ENCODE data around the gene IQSEC2.

Gene IQSEC2

DNA sequence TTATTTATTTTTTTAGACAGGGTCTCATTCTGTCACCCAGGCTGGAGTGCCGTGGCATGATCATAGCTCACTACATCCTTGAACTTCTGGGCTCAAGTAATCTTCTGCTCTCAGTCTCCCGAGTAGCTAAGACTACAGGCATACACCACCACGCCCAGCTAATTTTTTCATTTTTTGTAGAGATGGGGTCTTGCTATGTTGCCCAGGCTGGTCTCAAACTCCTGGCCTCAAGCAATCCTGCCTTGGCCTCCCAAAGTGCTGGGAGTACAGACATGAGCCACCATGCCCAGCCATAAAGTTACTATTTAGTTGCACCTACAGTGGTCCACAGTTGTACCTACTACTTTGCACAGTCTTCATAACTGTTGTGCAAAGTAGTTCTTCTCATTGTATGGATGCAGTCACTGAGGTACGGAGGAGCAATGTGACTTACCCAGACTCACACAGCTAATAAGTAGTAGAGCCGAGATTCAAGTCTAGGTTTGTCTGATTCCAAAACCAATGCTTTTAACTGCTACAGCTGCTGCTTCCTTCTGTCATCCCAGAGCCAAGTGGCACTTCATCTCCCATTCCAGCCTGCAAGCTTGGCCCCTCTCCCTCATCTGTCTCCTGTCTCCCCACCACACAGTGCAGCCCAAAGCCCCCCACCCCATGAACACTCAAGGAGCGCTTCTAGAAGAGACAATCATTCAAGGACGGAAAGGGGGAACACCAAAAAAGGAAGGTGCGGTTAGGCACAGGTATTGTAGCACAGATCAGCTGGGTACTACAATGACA is 24.0 kb upstream of the IQSEC2 start:
- no peaks in the 10 kb centered on the region for H3K36me3 ChIP-seq (ENCODE audit: control insufficient read depth, insufficient read depth, low read length)
- no peaks in the 10 kb centered on the region for H3K27me3 ChIP-seq (ENCODE audit: control insufficient read depth, insufficient read depth, low read length, poor library complexity, severe bottlenecking)
- no peak overlapping the region for H3K4me3 ChIP-seq (ENCODE audit: insufficient read depth, low read depth, low read length)
- no peak overlapping the region for H3K27ac ChIP-seq (ENCODE audit: insufficient read depth, low read depth, low read length, poor library complexity, severe bottlenecking)
- H3K4me1 ChIP-seq (ENCODE audit: control insufficient read depth, insufficient read depth, low read length) = peaks cover 3% of the 10 kb centered on the region
- no peaks in the 10 kb centered on the region for H3K9me3 ChIP-seq (ENCODE audit: control insufficient read depth, low read length)
- 96 to 97% methylated on average over 7 to 8 of the region's 8 CpGs for WGBS, 2 experiments

- WGBS, 2 experiments = 91 to 95% methylated on average over 5 of the region's 5 CpGs
These were observed 21.8 kb upstream of the IQSEC2 start for GRCh38 chrX:53303195-53303594.

GRCh38 chrX:53300157-53300556 is 18.8 kb upstream of the IQSEC2 start:
- no peaks in the 10 kb centered on the region for H3K4me1 ChIP-seq (ENCODE audit: control insufficient read depth, insufficient read depth, low read length)
- no peak overlapping the region for H3K4me3 ChIP-seq (ENCODE audit: insufficient read depth, low read depth, low read length)
- H3K9me3 ChIP-seq (ENCODE audit: control insufficient read depth, low read length) = no peaks in the 10 kb centered on the region
- no peaks in the 10 kb centered on the region for H3K36me3 ChIP-seq (ENCODE audit: control insufficient read depth, insufficient read depth, low read length)
- no peak overlapping the region for H3K27ac ChIP-seq (ENCODE audit: insufficient read depth, low read depth, low read length, poor library complexity, severe bottlenecking)
- H3K27me3 ChIP-seq (ENCODE audit: control insufficient read depth, insufficient read depth, low read length, poor library complexity, severe bottlenecking) = no peaks in the 10 kb centered on the region
- 92 to 97% methylated on average over 3 of the region's 3 CpGs for WGBS, 2 experiments

More at GRCh38 chrX:53303195-53303594, 21.8 kb upstream of the IQSEC2 start:
- H3K4me1 ChIP-seq (ENCODE audit: control insufficient read depth, insufficient read depth, low read length) = peaks cover 3% of the 10 kb centered on the region
- H3K9me3 ChIP-seq (ENCODE audit: control insufficient read depth, low read length) = no peaks in the 10 kb centered on the region
- no peaks in the 10 kb centered on the region for H3K27me3 ChIP-seq (ENCODE audit: control insufficient read depth, insufficient read depth, low read length, poor library complexity, severe bottlenecking)
- no peak overlapping the region for H3K4me3 ChIP-seq (ENCODE audit: insufficient read depth, low read depth, low read length)
- no peaks in the 10 kb centered on the region for H3K36me3 ChIP-seq (ENCODE audit: control insufficient read depth, insufficient read depth, low read length)
- no peak overlapping the region for H3K27ac ChIP-seq (ENCODE audit: insufficient read depth, low read depth, low read length, poor library complexity, severe bottlenecking)

GRCh38 chrX:53294024-53294648 is 12.8 kb upstream of the IQSEC2 start:
- Histone ChIP-seq H3K27me3 (ENCODE audit: control insufficient read depth, insufficient read depth, low read length, poor library complexity, severe bottlenecking) (no peaks in the 10 kb centered on the region), H3K36me3 (ENCODE audit: control insufficient read depth, insufficient read depth, low read length) (no peaks in the 10 kb centered on the region), H3K4me3 (ENCODE audit: insufficient read depth, low read depth, low read length) (no peak overlapping the region), H3K4me1 (ENCODE audit: control insufficient read depth, insufficient read depth, low read length) (peaks cover under 1% of the 10 kb centered on the region), H3K27ac (ENCODE audit: insufficient read depth, low read depth, low read length, poor library complexity, severe bottlenecking) (no peak overlapping the region), H3K9me3 (ENCODE audit: control insufficient read depth, low read length) (no peaks in the 10 kb centered on the region)
- 93 to 95% methylated on average over 7 to 8 of the region's 8 CpGs for WGBS, 2 experiments

GRCh38 chrX:53291596-53291995 is 10.2 kb upstream of the IQSEC2 start:
- H3K27me3 ChIP-seq (ENCODE audit: control insufficient read depth, insufficient read depth, low read length, poor library complexity, severe bottlenecking) = no peaks in the 10 kb centered on the region
- no peak overlapping the region for H3K4me3 ChIP-seq (ENCODE audit: insufficient read depth, low read depth, low read length)
- no peaks in the 10 kb centered on the region for H3K9me3 ChIP-seq (ENCODE audit: control insufficient read depth, low read length)
- no peak overlapping the region for H3K27ac ChIP-seq (ENCODE audit: insufficient read depth, low read depth, low read length, poor library complexity, severe bottlenecking)
- no peaks in the 10 kb centered on the region for H3K36me3 ChIP-seq (ENCODE audit: control insufficient read depth, insufficient read depth, low read length)
- WGBS, 2 experiments = 84 to 88% methylated on average over 3 of the region's 3 CpGs
- peaks cover 19% of the 10 kb centered on the region for H3K4me1 ChIP-seq (ENCODE audit: control insufficient read depth, insufficient read depth, low read length)

- no peak overlapping the region for H3K4me3 ChIP-seq (ENCODE audit: insufficient read depth, low read depth, low read length)
- H3K4me1 ChIP-seq (ENCODE audit: control insufficient read depth, insufficient read depth, low read length) = peaks cover 19% of the 10 kb centered on the region
- no peaks in the 10 kb centered on the region for H3K9me3 ChIP-seq (ENCODE audit: control insufficient read depth, low read length)
- no peaks in the 10 kb centered on the region for H3K36me3 ChIP-seq (ENCODE audit: control insufficient read depth, insufficient read depth, low read length)
- H3K27me3 ChIP-seq (ENCODE audit: control insufficient read depth, insufficient read depth, low read length, poor library complexity, severe bottlenecking) = no peaks in the 10 kb centered on the region
- WGBS, 2 experiments = 93% methylated on average over 7 of the region's 7 CpGs
- no peak overlapping the region for H3K27ac ChIP-seq (ENCODE audit: insufficient read depth, low read depth, low read length, poor library complexity, severe bottlenecking)
These were observed 9.2 kb upstream of the IQSEC2 start for GRCh38 chrX:53290441-53291041.

GRCh38 chrX:53288189-53288588 is 6.8 kb upstream of the IQSEC2 start:
- H3K4me1 ChIP-seq (ENCODE audit: control insufficient read depth, insufficient read depth, low read length) = peaks cover 19% of the 10 kb centered on the region
- no peaks in the 10 kb centered on the region for H3K27me3 ChIP-seq (ENCODE audit: control insufficient read depth, insufficient read depth, low read length, poor library complexity, severe bottlenecking)
- no peak overlapping the region for H3K4me3 ChIP-seq (ENCODE audit: insufficient read depth, low read depth, low read length)
- no peaks in the 10 kb centered on the region for H3K36me3 ChIP-seq (ENCODE audit: control insufficient read depth, insufficient read depth, low read length)
- WGBS, 2 experiments = 7 to 12% methylated on average over 7 to 8 of the region's 8 CpGs
- no peaks in the 10 kb centered on the region for H3K9me3 ChIP-seq (ENCODE audit: control insufficient read depth, low read length)
- no peak overlapping the region for H3K27ac ChIP-seq (ENCODE audit: insufficient read depth, low read depth, low read length, poor library complexity, severe bottlenecking)

GRCh38 chrX:53287493-53288138 is 6.2 kb upstream of the IQSEC2 start:
- peaks cover 19% of the 10 kb centered on the region for H3K4me1 ChIP-seq (ENCODE audit: control insufficient read depth, insufficient read depth, low read length)
- H3K4me3 ChIP-seq (ENCODE audit: insufficient read depth, low read depth, low read length) = no peak overlapping the region
- WGBS, 2 experiments = 77 to 78% methylated on average over 11 of the region's 11 CpGs
- H3K36me3 ChIP-seq (ENCODE audit: control insufficient read depth, insufficient read depth, low read length) = no peaks in the 10 kb centered on the region
- no peaks in the 10 kb centered on the region for H3K9me3 ChIP-seq (ENCODE audit: control insufficient read depth, low read length)
- no peaks in the 10 kb centered on the region for H3K27me3 ChIP-seq (ENCODE audit: control insufficient read depth, insufficient read depth, low read length, poor library complexity, severe bottlenecking)
- no peak overlapping the region for H3K27ac ChIP-seq (ENCODE audit: insufficient read depth, low read depth, low read length, poor library complexity, severe bottlenecking)

GRCh38 chrX:53286171-53286570 is 4.8 kb upstream of the IQSEC2 start:
- Histone ChIP-seq H3K27ac (ENCODE audit: insufficient read depth, low read depth, low read length, poor library complexity, severe bottlenecking) (no peak overlapping the region), H3K4me1 (ENCODE audit: control insufficient read depth, insufficient read depth, low read length) (peaks cover 24% of the 10 kb centered on the region), H3K4me3 (ENCODE audit: insufficient read depth, low read depth, low read length) (no peak overlapping the region), H3K9me3 (ENCODE audit: control insufficient read depth, low read length) (no peaks in the 10 kb centered on the region), H3K36me3 (ENCODE audit: control insufficient read depth, insufficient read depth, low read length) (no peaks in the 10 kb centered on the region), H3K27me3 (ENCODE audit: control insufficient read depth, insufficient read depth, low read length, poor library complexity, severe bottlenecking) (no peaks in the 10 kb centered on the region)
- WGBS, 2 experiments = 78 to 89% methylated on average over 3 of the region's 3 CpGs

GRCh38 chrX:53285591-53285990 is 4.2 kb upstream of the IQSEC2 start:
- peaks cover 30% of the 10 kb centered on the region for H3K4me1 ChIP-seq (ENCODE audit: control insufficient read depth, insufficient read depth, low read length)
- WGBS, 2 experiments = 94 to 100% methylated on average over 3 of the region's 3 CpGs
- no peak overlapping the region for H3K4me3 ChIP-seq (ENCODE audit: insufficient read depth, low read depth, low read length)
- no peak overlapping the region for H3K27ac ChIP-seq (ENCODE audit: insufficient read depth, low read depth, low read length, poor library complexity, severe bottlenecking)
- no peaks in the 10 kb centered on the region for H3K9me3 ChIP-seq (ENCODE audit: control insufficient read depth, low read length)
- no peaks in the 10 kb centered on the region for H3K36me3 ChIP-seq (ENCODE audit: control insufficient read depth, insufficient read depth, low read length)
- no peaks in the 10 kb centered on the region for H3K27me3 ChIP-seq (ENCODE audit: control insufficient read depth, insufficient read depth, low read length, poor library complexity, severe bottlenecking)

Data from ectodermal cell (in vitro differentiated cells).